ENCODE data around the gene JAK3.

The JAK3 gene

GRCh38 chr19:17775991-17776803, 71.6 kb downstream of the JAK3 start:
- DNase-seq: no peak

- no peak for DNase-seq
Observed at GRCh38 chr19:17775245-17775927, 72.4 kb downstream of the JAK3 start.

Measured in central memory CD4-positive, alpha-beta T cell (primary cell).